ENCODE results near the gene HSF4. TPM values are rescaled to one million over a fixed set of nuclear protein-coding genes. Genes with fewer than 3 reads are reported as not detected.

The HSF4 gene
- total RNA-seq, 1 experiment from 2014 or later = 2.2 TPM

- TF ChIP-seq E2F4 (CRISPR knock-in tag; IDR thresholded peaks at IDR 0.05; ENCODE audit: borderline replicate concordance, low read depth) (no peak), OVOL2 (CRISPR knock-in tag; IDR thresholded peaks at IDR 0.05; ENCODE audit: borderline replicate concordance) (no peak), SMAD4 (CRISPR knock-in tag; IDR thresholded peaks at IDR 0.05) (no peak), AR (CRISPR knock-in tag; IDR thresholded peaks at IDR 0.05) (no peak), TCF7 (CRISPR knock-in tag; IDR thresholded peaks at IDR 0.05; ENCODE audit: low read depth) (no peak), IRF1 (CRISPR knock-in tag; IDR thresholded peaks at IDR 0.05) (no peak), KAT7 (CRISPR knock-in tag; IDR thresholded peaks at IDR 0.05; ENCODE audit: borderline replicate concordance) (no peak), ATF3 (CRISPR knock-in tag; conservative IDR thresholded peaks at IDR 0.05) (0 out of 2 replicates have a peak, but pooled peaks have one; percentile 46), ZNF532 (CRISPR knock-in tag; IDR thresholded peaks at IDR 0.05; ENCODE audit: borderline replicate concordance) (no peak), ZNF425 (CRISPR knock-in tag; conservative IDR thresholded peaks at IDR 0.05) (no peak), ELF4 (CRISPR knock-in tag; IDR thresholded peaks at IDR 0.05; ENCODE audit: low read depth) (0 out of 2 replicates have a peak, but pooled peaks have one; percentile 64), ZNF416 (CRISPR knock-in tag; IDR thresholded peaks at IDR 0.05) (peak; percentile 63; the same call in 1 of the 2 replicates), CBFB (CRISPR knock-in tag; IDR thresholded peaks at IDR 0.05; ENCODE audit: low read depth) (0 out of 2 replicates have a peak, but pooled peaks have one; percentile 69), MXD4 (CRISPR knock-in tag; IDR thresholded peaks at IDR 0.05; ENCODE audit: borderline replicate concordance) (no peak), ZNF671 (CRISPR knock-in tag; IDR thresholded peaks at IDR 0.05) (no peak), FOXP4 (CRISPR knock-in tag; IDR thresholded peaks at IDR 0.05) (peak; percentile 67; the same call in 1 of the 2 replicates), FOXK1 (CRISPR knock-in tag; IDR thresholded peaks at IDR 0.05) (0 out of 2 replicates have a peak, but pooled peaks have one; percentile 17), ZMAT4 (CRISPR knock-in tag; IDR thresholded peaks at IDR 0.05) (no peak), SOX15 (CRISPR knock-in tag; IDR thresholded peaks at IDR 0.05) (no peak), NFE2L1 (CRISPR knock-in tag; IDR thresholded peaks at IDR 0.05) (no peak), NR2C2 (CRISPR knock-in tag; IDR thresholded peaks at IDR 0.05) (no peak), PRRX2 (CRISPR knock-in tag; IDR thresholded peaks at IDR 0.05) (no peak)
Observed at GRCh38 chr16:67150047-67150832, 14.3 kb upstream of the HSF4 start (continued).
